SU-DHL-6 (cell line): ENCODE data around the gene ST6GALNAC4.

Experiments used
- H2AFZ ChIP-seq: fragments of 200-600 bp; sonication (generic); 2 replicates; pipeline ENCODE4 v1.6.1; 2014; ENCODE audit warnings: low read depth, mild to moderate bottlenecking, moderate library complexity, mixed read lengths, antibody characterized with exemption, low read length; ENCODE audit not compliant: severe bottlenecking
- H3F3A ChIP-seq: fragments of 200-600 bp; shearing (Covaris generic); 2 replicates; pipeline ENCODE4 v1.6.0; 2016; ENCODE audit warnings: antibody characterized with exemption, mild to moderate bottlenecking; ENCODE audit not compliant: insufficient read depth
- H3K27ac ChIP-seq: fragments of 200-600 bp; sonication (generic); 2 replicates; pipeline ENCODE4 v1.5.1; 2016; ENCODE audit warnings: low read depth, mild to moderate bottlenecking, low read length, moderate library complexity, mixed read lengths
- H3K27me3 ChIP-seq: fragments of 200-600 bp; sonication (generic), shearing (Covaris generic); 2 replicates; pipeline ENCODE4 v1.6.0; 2014; ENCODE audit warnings: mild to moderate bottlenecking, low read length
- H3K36me3 ChIP-seq: fragments of 200-600 bp; sonication (generic); 2 replicates; pipeline ENCODE4 v1.6.1; 2014; ENCODE audit warnings: mild to moderate bottlenecking, low read length, mixed read lengths
- H3K4me2 ChIP-seq: fragments of 300-600, 200-600 bp; shearing (Covaris generic), sonication (generic); 2 replicates; pipeline ENCODE4 v1.6.0; 2014; ENCODE audit warnings: low read length, low read depth, mild to moderate bottlenecking; ENCODE audit not compliant: poor library complexity, severe bottlenecking
- H3K4me3 ChIP-seq: fragments of 200-600 bp; sonication (generic); 2 replicates; pipeline ENCODE4 v1.5.1; 2014; ENCODE audit warnings: antibody characterized with exemption, low read length, mild to moderate bottlenecking, mixed read lengths; ENCODE audit not compliant: insufficient read depth, poor library complexity, severe bottlenecking
- H3K79me2 ChIP-seq: fragments of 200-600 bp; sonication (generic); 2 replicates; pipeline ENCODE4 v1.6.1; 2014; ENCODE audit warnings: mild to moderate bottlenecking, low read length, moderate library complexity; ENCODE audit not compliant: insufficient read depth
- H3K9ac ChIP-seq: fragments of 200-600 bp; sonication (generic); 2 replicates; pipeline ENCODE4 v1.7.0; 2014; ENCODE audit warnings: mild to moderate bottlenecking, low read length
- H3K9me2 ChIP-seq: fragments of 200-600 bp; sonication (generic); replicated peaks from 2 replicates; pipeline ENCODE4 v1.6.1; 2014; ENCODE audit warnings: low read length; ENCODE audit not compliant: insufficient read depth
- H3K9me3 ChIP-seq: fragments of 200-600 bp; sonication (generic); 2 replicates; pipeline ENCODE4 v1.6.1; 2014; ENCODE audit warnings: low read length, mixed read lengths; ENCODE audit not compliant: insufficient read depth
- H4K20me1 ChIP-seq: fragments of 200-600 bp; sonication (generic); 2 replicates; pipeline ENCODE4 v1.6.1; 2014; ENCODE audit warnings: low read depth, mild to moderate bottlenecking, antibody characterized with exemption, low read length, moderate library complexity, mixed read lengths
- CTCF ChIP-seq: fragments of 200-600 bp; sonication (generic); IDR thresholded peaks from one replicate; pipeline ENCODE4 v1.5.1; 2017; ENCODE audit warnings: antibody characterized with exemption, mild to moderate bottlenecking, low read length, moderate library complexity; ENCODE audit not compliant: insufficient read depth, poor library complexity, severe bottlenecking
- EZH2phosphoT487 ChIP-seq: fragments of 200-600 bp; sonication (generic), shearing (Covaris generic); conservative IDR thresholded peaks from 2 replicates; pipeline ENCODE4 v1.6.1; 2018; ENCODE audit warnings: mild to moderate bottlenecking, antibody characterized with exemption, low read length, moderate library complexity, mixed read lengths

The ST6GALNAC4 gene

GRCh38 chr9:127921557-127922120 is 4.8 kb upstream of the ST6GALNAC4 start:
- Histone ChIP-seq H3K27ac (no peak overlapping the region), H3K4me3 (no peak overlapping the region)

GRCh38 chr9:127920794-127921193 is 4.0 kb upstream of the ST6GALNAC4 start:
- Histone ChIP-seq H3K4me2 (no peak overlapping the region), H4K20me1 (no peaks in the 10 kb centered on the region), H2AFZ (no peak overlapping the region), H3K27me3 (no peaks in the 10 kb centered on the region), H3K9ac (no peak overlapping the region), H3F3A (0 out of 2 replicates have a peak, but pooled peaks cover 8% of the 10 kb centered on the region), H3K9me2 (no peaks in the 10 kb centered on the region), H3K27ac (no peak overlapping the region), H3K79me2 (no peaks in the 10 kb centered on the region), H3K4me3 (no peak overlapping the region), H3K9me3 (no peaks in the 10 kb centered on the region), H3K36me3 (no peaks in the 10 kb centered on the region)
- TF ChIP-seq EZH2phosphoT487 (no peak), CTCF (no peak)

More at GRCh38 chr9:127921557-127922120, 4.8 kb upstream of the ST6GALNAC4 start:
- Histone ChIP-seq H3K79me2 (no peaks in the 10 kb centered on the region), H3K27me3 (no peaks in the 10 kb centered on the region), H2AFZ (no peak overlapping the region), H3F3A (0 out of 2 replicates have a peak, but pooled peaks cover 4% of the 10 kb centered on the region), H4K20me1 (no peaks in the 10 kb centered on the region), H3K9me2 (no peaks in the 10 kb centered on the region), H3K9ac (no peak overlapping the region), H3K36me3 (no peaks in the 10 kb centered on the region), H3K9me3 (no peaks in the 10 kb centered on the region), H3K4me2 (no peak overlapping the region)
- TF ChIP-seq CTCF = peak; percentile 73
- no peak for TF ChIP-seq EZH2phosphoT487

- Histone ChIP-seq H2AFZ (no peak overlapping the region), H3K36me3 (no peaks in the 10 kb centered on the region), H3K4me3 (no peak overlapping the region), H3K9ac (no peak overlapping the region), H4K20me1 (no peaks in the 10 kb centered on the region), H3K27ac (no peak overlapping the region), H3K27me3 (no peaks in the 10 kb centered on the region), H3K4me2 (no peak overlapping the region), H3K9me2 (no peaks in the 10 kb centered on the region), H3K9me3 (no peaks in the 10 kb centered on the region), H3F3A (peaks cover 19% of the 10 kb centered on the region), H3K79me2 (no peaks in the 10 kb centered on the region)
- TF ChIP-seq CTCF (no peak), EZH2phosphoT487 (no peak)
These were observed 2.5 kb upstream of the ST6GALNAC4 start for GRCh38 chr9:127919253-127919815.
